ENCODE data around the gene KDM3A. TPM values are rescaled to one million over a fixed set of nuclear protein-coding genes. Genes with fewer than 3 reads are reported as not detected.

KDM3A gene
- total RNA-seq, 2 experiments from 2014 or later = 107 to 114 TPM

DNA sequence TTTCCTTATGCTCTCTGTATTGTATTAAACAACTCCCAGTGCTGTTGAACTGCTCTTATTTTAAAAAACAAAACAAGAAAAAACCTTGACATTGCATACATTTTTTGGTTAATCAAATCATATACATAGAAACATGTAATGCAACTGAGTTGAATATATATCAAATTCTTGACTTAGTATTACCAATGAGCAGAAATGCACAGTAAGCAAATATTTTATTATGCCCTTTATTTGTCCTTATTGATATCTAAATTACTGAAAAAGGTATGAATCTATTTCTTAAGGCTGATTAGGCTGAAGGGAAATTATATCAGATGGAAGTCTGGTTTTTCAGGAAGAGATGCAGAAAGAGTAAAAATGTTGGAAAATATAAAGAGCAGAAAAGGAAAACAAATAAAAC lies 6.9 kb upstream of the KDM3A start:
- peaks cover 9% of the 10 kb centered on the region for H3K9me3 Mint-ChIP-seq
- ChIA-PET POLR2A (no interaction called here), CTCF (no interaction called here)
- DNase-seq = no peak
- intact Hi-C loops (cut with micrococcal nuclease) = no loop called here
- peaks cover 4% of the 10 kb centered on the region for H3K36me3 Mint-ChIP-seq (ENCODE audit: low read depth)
- H3K4me3 Mint-ChIP-seq = no peak overlapping the region
- ATAC-seq = no peak
- no peak overlapping the region for H3K27ac Mint-ChIP-seq
- no peaks in the 10 kb centered on the region for H3K27me3 Mint-ChIP-seq
- H3K4me1 Mint-ChIP-seq (ENCODE audit: low read depth) = no peaks in the 10 kb centered on the region
- TF ChIP-seq, protein P1, sequence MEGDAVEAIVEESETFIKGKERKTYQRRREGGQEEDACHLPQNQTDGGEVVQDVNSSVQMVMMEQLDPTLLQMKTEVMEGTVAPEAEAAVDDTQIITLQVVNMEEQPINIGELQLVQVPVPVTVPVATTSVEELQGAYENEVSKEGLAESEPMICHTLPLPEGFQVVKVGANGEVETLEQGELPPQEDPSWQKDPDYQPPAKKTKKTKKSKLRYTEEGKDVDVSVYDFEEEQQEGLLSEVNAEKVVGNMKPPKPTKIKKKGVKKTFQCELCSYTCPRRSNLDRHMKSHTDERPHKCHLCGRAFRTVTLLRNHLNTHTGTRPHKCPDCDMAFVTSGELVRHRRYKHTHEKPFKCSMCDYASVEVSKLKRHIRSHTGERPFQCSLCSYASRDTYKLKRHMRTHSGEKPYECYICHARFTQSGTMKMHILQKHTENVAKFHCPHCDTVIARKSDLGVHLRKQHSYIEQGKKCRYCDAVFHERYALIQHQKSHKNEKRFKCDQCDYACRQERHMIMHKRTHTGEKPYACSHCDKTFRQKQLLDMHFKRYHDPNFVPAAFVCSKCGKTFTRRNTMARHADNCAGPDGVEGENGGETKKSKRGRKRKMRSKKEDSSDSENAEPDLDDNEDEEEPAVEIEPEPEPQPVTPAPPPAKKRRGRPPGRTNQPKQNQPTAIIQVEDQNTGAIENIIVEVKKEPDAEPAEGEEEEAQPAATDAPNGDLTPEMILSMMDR (IDR thresholded peaks at IDR 0.05) = no peak

DNA sequence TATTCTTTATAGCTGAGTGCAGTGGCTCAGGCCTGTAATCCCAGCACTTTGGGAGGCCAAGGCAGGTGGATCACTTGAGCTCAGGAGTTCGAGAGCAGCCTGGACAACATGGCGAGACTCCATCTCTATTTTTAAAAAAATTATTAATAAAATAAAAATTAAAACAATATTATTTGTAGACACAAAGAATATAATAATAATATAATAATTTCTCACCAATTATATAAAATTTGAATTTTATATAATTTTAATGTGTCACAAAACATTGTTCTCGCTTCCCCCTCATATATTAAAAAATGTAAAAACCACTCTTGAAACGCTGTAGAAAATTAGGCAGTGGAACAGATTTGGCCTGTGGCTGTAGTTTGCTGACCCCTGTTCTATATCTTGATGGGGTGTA lies 5.6 kb upstream of the KDM3A start:
- TF ChIP-seq, protein P1 (IDR thresholded peaks at IDR 0.05) = no peak

DNA sequence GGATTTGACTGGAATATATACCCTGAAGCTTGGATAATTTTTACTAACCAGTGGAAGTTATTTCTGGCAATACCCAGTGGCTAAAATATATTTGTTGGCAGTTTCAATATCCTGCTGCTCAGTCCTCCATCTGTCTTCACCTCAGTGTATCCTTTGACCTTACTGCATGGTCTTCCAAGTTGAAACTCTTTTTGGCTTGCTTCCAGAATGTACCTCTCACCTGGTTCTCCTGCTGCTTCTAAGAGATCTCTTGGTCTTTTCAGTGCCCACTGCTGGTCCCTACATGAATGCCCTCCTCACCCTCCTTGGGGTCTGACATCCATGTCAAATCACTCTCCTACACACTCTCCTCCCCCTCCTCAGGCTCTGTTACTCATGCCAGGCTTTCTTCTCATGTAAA lies 4.8 kb upstream of the KDM3A start:
- Mint-ChIP-seq H3K27ac (no peak overlapping the region), H3K36me3 (ENCODE audit: low read depth) (peaks cover 18% of the 10 kb centered on the region), H3K9me3 (peaks cover 18% of the 10 kb centered on the region), H3K4me3 (no peak overlapping the region), H3K27me3 (no peaks in the 10 kb centered on the region), H3K4me1 (ENCODE audit: low read depth) (peaks cover 5% of the 10 kb centered on the region)
- ATAC-seq (no peak), DNase-seq (no peak)
- CTCF ChIA-PET = interaction anchor here (1.8 kb wide), 1 partner anchor 40 kb away, joined by 4 read pairs; no protein-coding TSS in a partner anchor
- TF ChIP-seq, protein P1 (IDR thresholded peaks at IDR 0.05) = no peak
- POLR2A ChIA-PET = interaction anchor here (1.6 kb wide), 1 partner anchor 15 kb away, joined by 4 read pairs; no protein-coding TSS in a partner anchor
- intact Hi-C loops (cut with micrococcal nuclease) = no loop called here

More for the DNA sequence above, 5.6 kb upstream of the KDM3A start:
- Mint-ChIP-seq H3K4me3 (no peak overlapping the region), H3K27ac (no peak overlapping the region), H3K4me1 (ENCODE audit: low read depth) (peaks cover 4% of the 10 kb centered on the region), H3K36me3 (ENCODE audit: low read depth) (peaks cover 15% of the 10 kb centered on the region), H3K9me3 (peaks cover 17% of the 10 kb centered on the region), H3K27me3 (no peaks in the 10 kb centered on the region)
- intact Hi-C loops (cut with micrococcal nuclease) = no loop called here
- ChIA-PET POLR2A (interaction anchor here (0.7 to 1.6 kb wide), 2 partner anchors 15 kb away, joined by 3 to 4 read pairs; no protein-coding TSS in a partner anchor), CTCF (interaction anchor here (1.8 kb wide), 1 partner anchor 39 kb away, joined by 4 read pairs; no protein-coding TSS in a partner anchor)
- DNase-seq (no peak), ATAC-seq (no peak)

DNA sequence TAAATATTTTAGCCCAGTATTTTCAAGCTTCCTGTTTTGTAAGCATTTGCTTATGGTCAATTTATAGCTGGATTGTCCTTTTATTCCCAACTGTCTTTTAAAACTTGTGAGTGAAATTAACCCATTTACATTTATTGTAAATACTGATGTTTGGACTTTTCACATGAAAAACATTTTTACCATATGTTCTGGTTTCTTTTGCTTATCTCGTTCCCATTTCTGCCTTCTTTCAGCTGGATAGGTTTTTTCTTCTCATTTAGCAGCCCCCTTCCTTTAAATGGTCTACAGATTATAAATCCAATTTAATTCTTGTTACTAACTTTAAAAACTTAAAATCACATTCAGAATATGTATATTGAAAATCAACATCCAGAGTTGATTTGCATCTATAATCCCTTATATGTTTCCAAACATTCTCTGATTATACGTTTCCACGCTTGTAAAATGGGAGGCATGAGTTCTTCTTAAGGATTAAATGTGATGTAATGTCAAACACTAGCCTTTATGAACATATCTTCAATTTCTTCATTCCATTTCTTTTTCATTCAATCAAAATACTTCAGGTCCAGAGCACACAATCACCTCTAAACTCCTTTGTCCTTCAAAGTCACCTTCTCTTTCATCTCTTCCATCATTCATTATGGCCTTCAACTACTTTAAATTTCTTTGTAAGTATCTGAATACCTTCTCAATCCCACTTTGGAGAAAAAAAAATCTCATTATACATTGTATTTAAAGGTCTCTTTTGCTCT lies 1.1 kb upstream of the KDM3A start:
- peaks cover 32% of the 10 kb centered on the region for H3K4me1 Mint-ChIP-seq (ENCODE audit: low read depth)
- ChIA-PET CTCF (interaction anchor here (0.6 to 2.3 kb wide), 2 partner anchors 19 to 43 kb away, joined by 3 to 6 read pairs; no protein-coding TSS in a partner anchor), POLR2A (interaction anchor here (0.6 to 2.5 kb wide), 9 partner anchors 25 to 334 kb away, joined by 3 to 10 read pairs (median 3); partner anchors contain the start of gene PTCD3)
- TF ChIP-seq, protein P1 (IDR thresholded peaks at IDR 0.05) = no peak
- H3K36me3 Mint-ChIP-seq (ENCODE audit: low read depth) = peaks cover 48% of the 10 kb centered on the region
- H3K4me3 Mint-ChIP-seq = peak overlapping the region; percentile 94
- ATAC-seq = no peak
- intact Hi-C loops (cut with micrococcal nuclease) = loop anchor here (5.0 kb wide), 1 partner anchor 243 kb away; the partner anchor contains the start of genes IMMT and MRPL35
- no peak for DNase-seq
- H3K27ac Mint-ChIP-seq = peak overlapping the region; percentile 100
- H3K27me3 Mint-ChIP-seq = no peaks in the 10 kb centered on the region
- peaks cover 18% of the 10 kb centered on the region for H3K9me3 Mint-ChIP-seq
